Measurements from ENCODE around the gene EPHA2.

EPHA2 gene

GRCh38 chr1:16094453-16095158 is 61.3 kb downstream of the EPHA2 start:
- no peak for DNase-seq (ENCODE audit: low read depth in 4 of 4, low spot score in 1 of 4)

- no peak for DNase-seq (ENCODE audit: low read depth in 4 of 4, low spot score in 1 of 4)
These were observed 62.3 kb downstream of the EPHA2 start for GRCh38 chr1:16093611-16094010.

GRCh38 chr1:16092923-16093511 is 62.9 kb downstream of the EPHA2 start:
- DNase-seq (ENCODE audit: low read depth in 4 of 4, low spot score in 1 of 4), result no peak

- no peak for DNase-seq (ENCODE audit: low read depth in 4 of 4, low spot score in 1 of 4)
These were observed 63.6 kb downstream of the EPHA2 start for GRCh38 chr1:16092097-16092922.

GRCh38 chr1:16091296-16091695 is 64.6 kb downstream of the EPHA2 start:
- DNase-seq (ENCODE audit: low read depth in 4 of 4, low spot score in 1 of 4), result no peak

GRCh38 chr1:16090076-16090826 is 65.6 kb downstream of the EPHA2 start:
- DNase-seq (ENCODE audit: low read depth in 4 of 4, low spot score in 1 of 4), result no peak

GRCh38 chr1:16088996-16089395 is 66.9 kb downstream of the EPHA2 start:
- no peak for DNase-seq (ENCODE audit: low read depth in 4 of 4, low spot score in 1 of 4)

- DNase-seq (ENCODE audit: low read depth in 4 of 4, low spot score in 1 of 4), result no peak
These were observed 67.4 kb downstream of the EPHA2 start for GRCh38 chr1:16088351-16088911.

- no peak for DNase-seq (ENCODE audit: low read depth in 4 of 4, low spot score in 1 of 4)
These were observed 68.1 kb downstream of the EPHA2 start for GRCh38 chr1:16087733-16088132.

GRCh38 chr1:16085522-16085921 is 70.3 kb downstream of the EPHA2 start:
- no peak for DNase-seq (ENCODE audit: low read depth in 4 of 4, low spot score in 1 of 4)

GRCh38 chr1:16083486-16083885 is 72.4 kb downstream of the EPHA2 start:
- DNase-seq (ENCODE audit: low read depth in 4 of 4, low spot score in 1 of 4), result no peak

GRCh38 chr1:16082283-16083038 is 73.4 kb downstream of the EPHA2 start:
- DNase-seq (ENCODE audit: low read depth in 4 of 4, low spot score in 1 of 4), result peak; percentile 42 to 56 (median 46)

GRCh38 chr1:16081636-16082035 is 74.2 kb downstream of the EPHA2 start:
- no peak for DNase-seq (ENCODE audit: low read depth in 4 of 4, low spot score in 1 of 4)

- no peak for DNase-seq (ENCODE audit: low read depth in 4 of 4, low spot score in 1 of 4)
These were observed 75.3 kb downstream of the EPHA2 start for GRCh38 chr1:16080422-16081150.

GRCh38 chr1:16078925-16079656 is 76.8 kb downstream of the EPHA2 start:
- DNase-seq (ENCODE audit: low read depth in 4 of 4, low spot score in 1 of 4), result peak; percentile 31 to 57 (median 50)

- no peak for DNase-seq (ENCODE audit: low read depth in 4 of 4, low spot score in 1 of 4)
These were observed 78.2 kb downstream of the EPHA2 start for GRCh38 chr1:16077406-16078245.

- no peak for DNase-seq (ENCODE audit: low read depth in 4 of 4, low spot score in 1 of 4)
These were observed 79.0 kb downstream of the EPHA2 start for GRCh38 chr1:16076865-16077238.

All from stimulated activated CD4-positive, alpha-beta T cell treated with anti-CD3 and anti-CD28 coated beads, Interleukin-1b, Interleukin-23, amount 100 ng/mL, for 24 hours (primary cell).